DOHH2 (cell line): ENCODE measurements around the gene NDC1.

ENCODE experiments used
- H3F3A ChIP-seq: fragments of 200-600 bp; sonication (generic), shearing (Covaris generic); 2 replicates; pipeline ENCODE4 v1.6.0; 2016; ENCODE audit warnings: antibody characterized with exemption, mild to moderate bottlenecking; ENCODE audit not compliant: control insufficient read depth, insufficient read depth
- H3K27ac ChIP-seq: fragments of 200-600 bp; sonication (generic); 2 replicates; pipeline ENCODE4 v1.5.1; 2014; ENCODE audit warnings: low read depth, mild to moderate bottlenecking, low read length, moderate library complexity
- H3K27me3 ChIP-seq: fragments of 200-600 bp; sonication (generic); 2 replicates; pipeline ENCODE4 v1.6.1; 2014; ENCODE audit warnings: mild to moderate bottlenecking, low read length, mixed read lengths; ENCODE audit not compliant: control insufficient read depth
- H3K36me3 ChIP-seq: fragments of 200-600 bp; sonication (generic); 2 replicates; pipeline ENCODE4 v1.6.1; 2014; ENCODE audit warnings: mild to moderate bottlenecking, low read length, moderate library complexity, mixed read lengths; ENCODE audit not compliant: control insufficient read depth
- H3K4me1 ChIP-seq: fragments of 200-600 bp; sonication (generic); 2 replicates; pipeline ENCODE4 v1.6.1; 2014; ENCODE audit warnings: mild to moderate bottlenecking, low read length, mixed read lengths; ENCODE audit not compliant: control insufficient read depth
- H3K4me2 ChIP-seq: fragments of 200-600 bp; sonication (generic); 2 replicates; pipeline ENCODE4 v1.6.0; 2014; ENCODE audit warnings: mild to moderate bottlenecking, low read length, moderate library complexity
- H3K4me3 ChIP-seq: fragments of 200-600 bp; sonication (generic); 2 replicates; pipeline ENCODE4 v1.5.1; 2014; ENCODE audit warnings: mild to moderate bottlenecking, low read length, mixed read lengths
- H3K79me2 ChIP-seq: fragments of 200-600 bp; sonication (generic); 2 replicates; pipeline ENCODE4 v1.6.1; 2014; ENCODE audit warnings: mild to moderate bottlenecking, low read length, mixed read lengths; ENCODE audit not compliant: control insufficient read depth
- H3K9me2 ChIP-seq: fragments of 200-600 bp; sonication (generic); replicated peaks from 2 replicates; pipeline ENCODE4 v1.6.1; 2014; ENCODE audit warnings: mild to moderate bottlenecking, low read length, mixed read lengths; ENCODE audit not compliant: control insufficient read depth
- H3K9me3 ChIP-seq: fragments of 200-600 bp; sonication (generic); 2 replicates; pipeline ENCODE4 v1.6.1; 2014; ENCODE audit warnings: antibody characterized with exemption, low read length, mixed read lengths; ENCODE audit not compliant: control insufficient read depth, insufficient read depth
- H4K20me1 ChIP-seq: fragments of 200-600 bp; sonication (generic); 2 replicates; pipeline ENCODE4 v1.6.0; 2014; ENCODE audit warnings: low read depth, mild to moderate bottlenecking, antibody characterized with exemption, low read length, moderate library complexity; ENCODE audit not compliant: control insufficient read depth, insufficient read depth
- CTCF ChIP-seq: fragments of 200-600 bp; sonication (generic); IDR thresholded peaks from one replicate; pipeline ENCODE4 v1.5.1; 2014; ENCODE audit warnings: antibody characterized with exemption, mild to moderate bottlenecking, low read depth, low read length; ENCODE audit not compliant: poor library complexity, severe bottlenecking
- EZH2phosphoT487 ChIP-seq: fragments of 200-600 bp; sonication (generic); IDR thresholded peaks from 2 replicates; pipeline ENCODE4 v1.6.1; 2017; ENCODE audit warnings: borderline replicate concordance, mild to moderate bottlenecking, antibody characterized with exemption, low read length, moderate library complexity, mixed read lengths

NDC1 gene

GRCh38 chr1:53781654-53782053 is 56.4 kb downstream of the NDC1 start:
- Histone ChIP-seq H3F3A (peaks cover 5% of the 10 kb centered on the region; the same call in 1 of the 2 replicates), H3K36me3 (peaks cover 91% of the 10 kb centered on the region), H3K27ac (no peak overlapping the region)

DNA sequence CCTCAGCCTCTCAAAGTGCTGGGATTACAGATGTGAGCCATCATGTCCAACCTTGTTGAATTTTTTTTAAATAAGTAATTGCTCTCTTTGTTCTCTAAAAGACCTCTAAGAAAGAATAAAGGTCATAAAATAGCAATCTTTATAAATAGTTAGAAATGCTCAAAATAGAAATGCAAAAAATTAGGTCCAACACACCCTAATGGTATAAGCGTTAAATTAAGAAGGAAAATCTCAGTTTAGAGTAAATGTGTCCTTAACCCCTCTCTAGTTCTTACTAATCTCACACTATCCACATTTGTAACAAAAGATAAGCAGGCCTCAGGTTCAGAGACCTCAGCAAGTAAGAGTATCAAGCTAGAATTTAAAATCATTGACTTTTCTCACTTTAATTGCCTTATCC is 60.8 kb downstream of the NDC1 start:
- Histone ChIP-seq H3K9me2 (no peaks in the 10 kb centered on the region), H3K4me2 (no peak overlapping the region), H4K20me1 (no peaks in the 10 kb centered on the region), H3K9me3 (no peaks in the 10 kb centered on the region), H3K79me2 (peaks cover 17% of the 10 kb centered on the region), H3F3A (peaks cover 5% of the 10 kb centered on the region; the same call in 1 of the 2 replicates), H3K4me1 (no peaks in the 10 kb centered on the region), H3K27ac (no peak overlapping the region), H3K27me3 (no peaks in the 10 kb centered on the region), H3K36me3 (peaks cover 92% of the 10 kb centered on the region), H3K4me3 (no peak overlapping the region)
- TF ChIP-seq CTCF (no peak), EZH2phosphoT487 (no peak)

More at GRCh38 chr1:53781654-53782053, 56.4 kb downstream of the NDC1 start:
- Histone ChIP-seq H3K4me2 (no peak overlapping the region), H3K9me2 (no peaks in the 10 kb centered on the region), H3K79me2 (peaks cover 22% of the 10 kb centered on the region), H3K4me1 (no peaks in the 10 kb centered on the region), H4K20me1 (no peaks in the 10 kb centered on the region), H3K27me3 (no peaks in the 10 kb centered on the region), H3K9me3 (no peaks in the 10 kb centered on the region), H3K4me3 (no peak overlapping the region)
- no peak for TF ChIP-seq CTCF
- TF ChIP-seq EZH2phosphoT487, result no peak

- Histone ChIP-seq H3K4me2 (no peak overlapping the region), H4K20me1 (no peaks in the 10 kb centered on the region), H3K27ac (no peak overlapping the region), H3K27me3 (no peaks in the 10 kb centered on the region), H3K79me2 (no peaks in the 10 kb centered on the region), H3K9me3 (no peaks in the 10 kb centered on the region), H3K9me2 (no peaks in the 10 kb centered on the region), H3K4me1 (no peaks in the 10 kb centered on the region), H3K4me3 (no peak overlapping the region), H3F3A (peaks cover 11% of the 10 kb centered on the region; the same call in 1 of the 2 replicates), H3K36me3 (peaks cover 92% of the 10 kb centered on the region)
- TF ChIP-seq EZH2phosphoT487 (no peak), CTCF (no peak)
Measured at GRCh38 chr1:53771648-53772047, 66.4 kb downstream of the NDC1 start.
